HepG2 (cell line): ENCODE results near the gene ZC3H12A. TPM values are rescaled to one million over a fixed set of nuclear protein-coding genes. Genes with fewer than 3 reads are reported as not detected.

ENCODE experiments used
- MAFG ChIP-seq: sonication (generic); formaldehyde crosslinking; IDR thresholded peaks from 2 replicates; pipeline ENCODE4 v1.5.1; 2020; ENCODE audit warnings: mild to moderate bottlenecking, missing genetic modification reagents
- MZF1 ChIP-seq: sonication (generic); formaldehyde crosslinking; IDR thresholded peaks from 2 replicates; pipeline ENCODE4 v1.8.1; 2023; ENCODE audit warnings: mild to moderate bottlenecking, missing genetic modification reagents, borderline replicate concordance
- POLR2A ChIP-seq, 2 experiments: IDR thresholded peaks; 2 replicates each; pipeline ENCODE4 v1.6.1; 2011; ENCODE audit warnings: low read depth in 2 of 2, low read length in 2 of 2, mild to moderate bottlenecking in 1 of 2, moderate library complexity in 1 of 2; ENCODE audit not compliant: insufficient read depth in 1 of 2
- REL ChIP-seq: sonication (generic); formaldehyde crosslinking; conservative IDR thresholded peaks from 2 replicates; pipeline ENCODE4 v1.8.0; 2022; ENCODE audit warnings: mild to moderate bottlenecking, missing genetic modification reagents, moderate library complexity
- RXRA ChIP-seq: sonication (generic); formaldehyde crosslinking; IDR thresholded peaks from 2 replicates; pipeline ENCODE4 v1.5.1; 2020; ENCODE audit warnings: missing genetic modification reagents
- YEATS2 ChIP-seq: sonication (generic); formaldehyde crosslinking; IDR thresholded peaks from 2 replicates; pipeline ENCODE4 v1.4.0; 2020; ENCODE audit warnings: missing genetic modification reagents, borderline replicate concordance
- ZBTB7A ChIP-seq: sonication (generic); formaldehyde crosslinking; IDR thresholded peaks from 2 replicates; pipeline ENCODE4 v1.8.0; 2022; ENCODE audit warnings: mild to moderate bottlenecking, missing genetic modification reagents
- ZFP62 ChIP-seq: sonication (generic); formaldehyde crosslinking; IDR thresholded peaks from 2 replicates; pipeline ENCODE4 v1.4.0; 2020; ENCODE audit warnings: missing genetic modification reagents
- ZNF160 ChIP-seq: sonication (generic); formaldehyde crosslinking; IDR thresholded peaks from 2 replicates; pipeline ENCODE4 v1.8.0; 2022; ENCODE audit warnings: mild to moderate bottlenecking, inconsistent platforms, missing genetic modification reagents
- ZNF335 ChIP-seq: sonication (generic); formaldehyde crosslinking; IDR thresholded peaks from 2 replicates; pipeline ENCODE4 v1.4.0; 2020; ENCODE audit warnings: missing genetic modification reagents
- ZNF816 ChIP-seq: sonication (generic); formaldehyde crosslinking; IDR thresholded peaks from 2 replicates; pipeline ENCODE4 v1.8.0; 2022; ENCODE audit warnings: missing genetic modification reagents, mild to moderate bottlenecking, borderline replicate concordance
- ZSCAN21 ChIP-seq: sonication (generic); formaldehyde crosslinking; IDR thresholded peaks from 2 replicates; pipeline ENCODE4 v1.8.0; 2022; ENCODE audit warnings: mild to moderate bottlenecking, missing genetic modification reagents, moderate library complexity, borderline replicate concordance
- polyA plus RNA-seq, 8 experiments: library from polyadenylated mRNA; depleted of rRNA in 3 of 8; stranded (reverse) in 7 of 8; unstranded in 1 of 8; fragments of >200 nt; fragmentation: Illumina TruSeq in 4 of 8; extraction: Trizol in 4 of 8; gene quantifications; 2 replicates each; pipeline versions ENCODE4 v1.2.1 to v1.2.3, GENCODE V29; 2011 to 2016; ENCODE audit warnings: low read depth in 4 of 8, missing spikeins in 1 of 8, mixed read lengths in 1 of 8; ENCODE audit not compliant: insufficient read depth in 1 of 8
- total RNA-seq, 5 experiments: library from RNA; depleted of rRNA; stranded (reverse); fragments of >200 nt; fragmentation: Illumina TruSeq; extraction: Trizol; gene quantifications; 2 replicates each; pipeline ENCODE4 v1.2.3, GENCODE V29; 2016; ENCODE audit warnings: low read depth in 1 of 5
- TF ChIP-seq, protein P1 (sequence below): IDR thresholded peaks from 2 replicates; pipeline ENCODE4 v1.6.1; 2016; ENCODE audit warnings: low read depth, control low read depth
- TF ChIP-seq, protein P2 (sequence below): sonication (generic); formaldehyde crosslinking; IDR thresholded peaks from 2 replicates; pipeline ENCODE4 v1.5.0; 2020; ENCODE audit warnings: mild to moderate bottlenecking, missing genetic modification reagents, borderline replicate concordance
- TF ChIP-seq, protein P3 (sequence below): IDR thresholded peaks from 2 replicates; pipeline ENCODE4 v1.6.1; 2018; ENCODE audit warnings: missing genetic modification reagents, mild to moderate bottlenecking, missing compliant biosample characterization

ZC3H12A gene
- total and polyA plus RNA-seq, 2 of the 13 experiments (the other 11 are each of a cell fraction or from before 2014, with no cell fraction given) = 6.8 to 13.3 TPM

DNA sequence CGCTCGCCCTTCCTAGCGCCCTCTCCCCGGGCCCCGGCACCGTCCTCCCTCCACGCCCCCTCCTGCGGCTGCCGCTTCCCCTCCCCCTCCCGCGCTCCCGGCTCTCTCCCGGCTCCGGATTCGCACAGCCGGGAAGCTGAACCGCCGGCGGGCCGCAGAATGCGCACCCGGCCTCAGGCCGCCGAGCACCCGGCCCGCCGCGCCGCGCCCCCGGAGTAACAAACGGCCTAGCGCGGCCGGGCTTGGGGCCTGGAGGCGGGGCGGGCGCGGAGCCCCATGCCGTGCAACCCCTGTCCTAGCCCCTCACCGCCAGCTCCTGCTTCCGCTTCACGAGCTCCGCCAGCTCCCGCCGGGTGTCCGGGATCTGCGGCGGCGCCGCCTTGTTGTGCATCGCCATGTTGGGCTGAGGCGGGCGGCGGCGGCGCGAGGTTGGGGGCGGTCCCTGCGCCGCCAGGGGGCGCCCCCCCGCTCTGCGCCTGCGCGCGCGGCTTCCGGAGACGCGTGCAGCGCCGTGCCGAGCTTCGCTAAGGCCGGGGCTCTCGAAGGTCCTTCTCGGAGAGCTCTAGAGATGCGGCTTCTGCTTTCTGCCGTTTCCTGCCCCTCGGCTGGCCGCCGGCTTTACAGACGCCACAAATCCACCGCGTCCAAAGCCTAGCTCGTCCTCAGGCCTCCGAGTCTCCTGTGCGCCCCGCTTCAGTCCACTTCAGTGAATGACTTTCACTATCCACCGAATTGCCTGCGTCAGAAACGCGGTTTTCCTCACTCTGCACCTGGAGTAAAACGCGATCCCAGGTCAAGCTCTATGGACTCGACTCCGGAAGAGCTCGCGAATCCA is 40.2 kb downstream of the ZC3H12A start, which contains the start of gene MEAF6 (continued):
- TF ChIP-seq ZFP62 (no peak), YEATS2 (CRISPR knock-in tag) (peak; percentile 39), RXRA (CRISPR knock-in tag) (0 out of 2 replicates have a peak, but pooled peaks have one; percentile 36), POLR2A (IDR thresholded peaks at IDR 0.05; ENCODE audit: insufficient read depth in 1 of 2, low read depth in 2 of 2, low read length in 2 of 2) (peak; percentile 77 to 88), ZSCAN21 (CRISPR knock-in tag) (peak; percentile 74; the same call in 1 of the 2 replicates), ZNF816 (CRISPR knock-in tag) (peak; percentile 91; the same call in 1 of the 2 replicates), ZNF335 (peak; percentile 56; the same call in 1 of the 2 replicates), ZBTB7A (CRISPR knock-in tag) (0 out of 2 replicates have a peak, but pooled peaks have one; percentile 4), MAFG (CRISPR knock-in tag) (no peak), MZF1 (CRISPR knock-in tag) (no peak), ZNF160 (CRISPR knock-in tag) (peak; percentile 48; the same call in 1 of the 2 replicates), REL (CRISPR knock-in tag) (0 out of 2 replicates have a peak, but pooled peaks have one; percentile 39)
- TF ChIP-seq, protein P1, sequence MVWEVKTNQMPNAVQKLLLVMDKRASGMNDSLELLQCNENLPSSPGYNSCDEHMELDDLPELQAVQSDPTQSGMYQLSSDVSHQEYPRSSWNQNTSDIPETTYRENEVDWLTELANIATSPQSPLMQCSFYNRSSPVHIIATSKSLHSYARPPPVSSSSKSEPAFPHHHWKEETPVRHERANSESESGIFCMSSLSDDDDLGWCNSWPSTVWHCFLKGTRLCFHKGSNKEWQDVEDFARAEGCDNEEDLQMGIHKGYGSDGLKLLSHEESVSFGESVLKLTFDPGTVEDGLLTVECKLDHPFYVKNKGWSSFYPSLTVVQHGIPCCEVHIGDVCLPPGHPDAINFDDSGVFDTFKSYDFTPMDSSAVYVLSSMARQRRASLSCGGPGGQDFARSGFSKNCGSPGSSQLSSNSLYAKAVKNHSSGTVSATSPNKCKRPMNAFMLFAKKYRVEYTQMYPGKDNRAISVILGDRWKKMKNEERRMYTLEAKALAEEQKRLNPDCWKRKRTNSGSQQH (CRISPR knock-in tag) = peak; percentile 74
- TF ChIP-seq, protein P2, sequence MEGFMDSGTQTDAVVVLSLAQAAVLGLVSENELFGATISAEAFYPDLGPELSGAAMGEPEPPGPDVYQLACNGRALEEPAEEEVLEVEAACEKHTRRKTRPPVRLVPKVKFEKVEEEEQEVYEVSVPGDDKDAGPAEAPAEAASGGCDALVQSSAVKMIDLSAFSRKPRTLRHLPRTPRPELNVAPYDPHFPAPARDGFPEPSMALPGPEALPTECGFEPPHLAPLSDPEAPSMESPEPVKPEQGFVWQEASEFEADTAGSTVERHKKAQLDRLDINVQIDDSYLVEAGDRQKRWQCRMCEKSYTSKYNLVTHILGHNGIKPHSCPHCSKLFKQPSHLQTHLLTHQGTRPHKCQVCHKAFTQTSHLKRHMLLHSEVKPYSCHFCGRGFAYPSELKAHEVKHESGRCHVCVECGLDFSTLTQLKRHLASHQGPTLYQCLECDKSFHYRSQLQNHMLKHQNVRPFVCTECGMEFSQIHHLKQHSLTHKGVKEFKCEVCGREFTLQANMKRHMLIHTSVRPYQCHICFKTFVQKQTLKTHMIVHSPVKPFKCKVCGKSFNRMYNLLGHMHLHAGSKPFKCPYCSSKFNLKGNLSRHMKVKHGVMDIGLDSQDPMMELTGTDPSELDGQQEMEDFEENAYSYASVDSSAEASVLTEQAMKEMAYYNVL = peak; percentile 13; the same call in 1 of the 2 replicates
- TF ChIP-seq, protein P3, sequence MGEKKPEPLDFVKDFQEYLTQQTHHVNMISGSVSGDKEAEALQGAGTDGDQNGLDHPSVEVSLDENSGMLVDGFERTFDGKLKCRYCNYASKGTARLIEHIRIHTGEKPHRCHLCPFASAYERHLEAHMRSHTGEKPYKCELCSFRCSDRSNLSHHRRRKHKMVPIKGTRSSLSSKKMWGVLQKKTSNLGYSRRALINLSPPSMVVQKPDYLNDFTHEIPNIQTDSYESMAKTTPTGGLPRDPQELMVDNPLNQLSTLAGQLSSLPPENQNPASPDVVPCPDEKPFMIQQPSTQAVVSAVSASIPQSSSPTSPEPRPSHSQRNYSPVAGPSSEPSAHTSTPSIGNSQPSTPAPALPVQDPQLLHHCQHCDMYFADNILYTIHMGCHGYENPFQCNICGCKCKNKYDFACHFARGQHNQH (CRISPR knock-in tag) = 0 out of 2 replicates have a peak, but pooled peaks have one; percentile 52
